Heart right ventricle (tissue), 16 donors: ENCODE results near the gene KIF18A. TPM values are rescaled to one million over a fixed set of nuclear protein-coding genes. Genes with fewer than 3 reads are reported as not detected.

ENCODE experiments used
- ATAC-seq, 8 donors: fragments of 200-7000 bp; cut with Tn5 transposase; one replicate each; pipeline ENCODE4 v1.9.1; 2020; ENCODE audit warnings: mild to moderate bottlenecking in 8 of 8, moderate library complexity in 8 of 8, moderate number of reproducible peaks in 1 of 8
- DNase-seq, 2 donors: peaks; one replicate each; pipeline ENCODE4 v3.0.0-alpha.2; 2020
- H3K27ac ChIP-seq, 10 donors: fragments of 200-600 bp; sonication (generic) in 2 of 10; one replicate each; pipeline versions ENCODE4 v1.5.0 to v1.8.0; 2020 to 2022; ENCODE audit warnings: mild to moderate bottlenecking in 3 of 10
- H3K27me3 ChIP-seq, 7 donors: fragments of 200-600 bp; one replicate each; pipeline ENCODE4 v1.8.0; 2021 to 2022; ENCODE audit warnings: mild to moderate bottlenecking in 2 of 7
- H3K36me3 ChIP-seq, 9 donors: fragments of 200-600 bp; sonication (generic) in 1 of 9; one replicate each; pipeline versions ENCODE4 v1.5.0 to v1.8.0; 2020 to 2022; ENCODE audit warnings: mild to moderate bottlenecking in 2 of 9
- H3K4me1 ChIP-seq, 9 donors: fragments of 200-600 bp; sonication (generic) in 1 of 9; one replicate each; pipeline versions ENCODE4 v1.5.0 to v1.8.0; 2020 to 2022; ENCODE audit warnings: mild to moderate bottlenecking in 4 of 9
- H3K4me3 ChIP-seq, 10 donors: fragments of 200-600 bp; sonication (generic) in 2 of 10; one replicate each; pipeline versions ENCODE4 v1.5.0 to v1.8.0; 2020 to 2022; ENCODE audit warnings: mild to moderate bottlenecking in 7 of 10, moderate library complexity in 2 of 10
- H3K9me3 ChIP-seq, 11 donors: fragments of 200-600 bp in 10 of 11; sonication (generic) in 2 of 11; one replicate each; pipeline versions ENCODE4 v1.5.0 to v1.8.0; 2013 to 2022; ENCODE audit warnings: mild to moderate bottlenecking in 2 of 11, control low read depth in 1 of 11, moderate library complexity in 1 of 11
- CTCF ChIP-seq, 9 donors: fragments of 200-600 bp; sonication (generic) in 2 of 9; IDR thresholded peaks; one replicate each; pipeline versions ENCODE4 v1.5.0 to v1.8.0; 2021 to 2022; ENCODE audit warnings: antibody characterized with exemption in 9 of 9, mild to moderate bottlenecking in 5 of 9, moderate library complexity in 1 of 9
- WGBS, 2 donors: extraction: QIAGEN DNeasy Blood & Tissue Kit; methylation state at CpG; one replicate each; pipeline ENCODE4 v1.1.7; 2013; ENCODE audit warnings: inconsistent platforms in 1 of 2; 5-methylcytosine and 5-hydroxymethylcytosine counted together
- intact Hi-C, 10 donors: fragments of 100-400 bp; cut with DNase I; formaldehyde crosslinking; loops; one replicate each; pipeline versions ENCODE4 v1.11.1 to v1.14.2; 2022
- microRNA-seq, 2 donors: library from miRNA; unstranded; fragments of <30 nt; microRNA quantifications; one replicate each; pipeline ENCODE4 v1.2.0, GENCODE V29; 2021
- polyA plus RNA-seq, 2 donors: library from polyadenylated mRNA; stranded (reverse); fragments of 200-250 nt; gene quantifications; one replicate each; pipeline ENCODE4 v1.2.3, GENCODE V29; 2013
- total RNA-seq, 10 donors: library from RNA; stranded (reverse); fragmentation: NEBNext Ultra II Directional in 3 of 10; extraction: Animal tissue kit (Norgen Biotek cat#: 25700) in 3 of 10; gene quantifications; one replicate each; pipeline versions ENCODE4 v1.2.1 to v1.2.4, GENCODE V29; 2021 to 2023
- donor health status: Arrhythmogenic right ventricular cardiomyopathy.
- donor health status: ischemic (EF 13 %, LVEDD 7.1; RV severe dilation, severe dysfunction).
- donor health status: healthy with polysubstance abuse.
- donor health status: DM: no; HTN: yes; CAD: no.
- donor health status: DM: no; HTN: no; CAD: no.
- donor health status: ischemic (EF 25% LVEDD 6.9; RV normal size, moderate dysfunction).
- donor health status: ischemic (EF 25% LVEDD 5.7; RV mildly dilated, moderate dysfunction).
- donor health status: healthy.
- donor health status: DM: yes; HTN: yes; CAD: no.
- donor health status: Ischemic cardiomyopathy.
- donor health status: ischemic (EF 35%, LVEDD 5.7; RV mildly dilated, moderate dysfunction).
- donor health status: nonischemic (EF 11% LVEDD 7.7; RV severe dilation, severe dysfunction).
- donor health status: DM: yes; HTN: yes; CAD: no.
- donor health status: PGD.
- donor health status: ischemic (EF 29% LVEDD 5.4; RV normal size, mild dysfunction).
- donor health status: nonischemic (EF 23%, LVEDD 6.1; RV moderate dilation, normal function).

The KIF18A gene
- total and polyA plus RNA-seq, 12 donors, result 0.06 to 1.3 (median 0.17) TPM; not detected in 2

- ATAC-seq (no peak), DNase-seq (no peak)
- 86% methylated on average over 5 of the region's 5 CpGs for WGBS, 2 donors
- H3K36me3 ChIP-seq, result no peaks in the 10 kb centered on the region
- no peak for TF ChIP-seq CTCF (IDR thresholded peaks at IDR 0.05)
- no peaks in the 10 kb centered on the region for H3K27me3 ChIP-seq
- H3K4me3 ChIP-seq, result no peak overlapping the region
- intact Hi-C loops, result no loop called here
- H3K9me3 ChIP-seq, result no peaks in the 10 kb centered on the region
- no peak overlapping the region for H3K27ac ChIP-seq
- H3K4me1 ChIP-seq, result no peaks in the 10 kb centered on the region
Observed at GRCh38 chr11:27972522-27973170, 135.3 kb downstream of the KIF18A start.

- ATAC-seq, result no peak
- Histone ChIP-seq H3K27me3 (no peaks in the 10 kb centered on the region), H3K36me3 (no peaks in the 10 kb centered on the region), H3K4me3 (no peak overlapping the region), H3K27ac (no peak overlapping the region), H3K9me3 (no peaks in the 10 kb centered on the region), H3K4me1 (no peaks in the 10 kb centered on the region)
- 81 to 83% methylated on average over 3 of the region's 3 CpGs for WGBS, 2 donors
- DNase-seq, result no peak
- no peak for TF ChIP-seq CTCF (IDR thresholded peaks at IDR 0.05)
- intact Hi-C loops, result no loop called here
Observed at GRCh38 chr11:27971171-27971570, 136.8 kb downstream of the KIF18A start.

Small RNAs within 50 kb of the gene (microRNA-seq; reads per million reads assigned to microRNA genes)
- gene MIR610, result 0 to 0.60 reads per million in 2 donors

Other genes with a start within 250 kb of the KIF18A start
- gene METTL15, start 232 bp upstream of the KIF18A start, total RNA-seq, result 10 to 100 TPM in 9 of 10 donors, 1 to 10 TPM in 1; 8.9 to 13.6 (median 11.9) TPM
- 1 to 10 TPM; 4.7 to 6.1 TPM for gene METTL15, start 232 bp upstream of the KIF18A start, polyA plus RNA-seq